Amniotic stem cell (primary cell): ENCODE measurements around the gene NLGN2.
"Not testable (repeated sequence)": the region's sequence is repeated elsewhere in the genome, so short reads cannot be mapped to it uniquely, and the experiment has no call there.

Experiments
- DNase-seq: peaks from one replicate; lab custom pipeline; 2025; lab: John Stamatoyannopoulos, UW

NLGN2 gene

DNA sequence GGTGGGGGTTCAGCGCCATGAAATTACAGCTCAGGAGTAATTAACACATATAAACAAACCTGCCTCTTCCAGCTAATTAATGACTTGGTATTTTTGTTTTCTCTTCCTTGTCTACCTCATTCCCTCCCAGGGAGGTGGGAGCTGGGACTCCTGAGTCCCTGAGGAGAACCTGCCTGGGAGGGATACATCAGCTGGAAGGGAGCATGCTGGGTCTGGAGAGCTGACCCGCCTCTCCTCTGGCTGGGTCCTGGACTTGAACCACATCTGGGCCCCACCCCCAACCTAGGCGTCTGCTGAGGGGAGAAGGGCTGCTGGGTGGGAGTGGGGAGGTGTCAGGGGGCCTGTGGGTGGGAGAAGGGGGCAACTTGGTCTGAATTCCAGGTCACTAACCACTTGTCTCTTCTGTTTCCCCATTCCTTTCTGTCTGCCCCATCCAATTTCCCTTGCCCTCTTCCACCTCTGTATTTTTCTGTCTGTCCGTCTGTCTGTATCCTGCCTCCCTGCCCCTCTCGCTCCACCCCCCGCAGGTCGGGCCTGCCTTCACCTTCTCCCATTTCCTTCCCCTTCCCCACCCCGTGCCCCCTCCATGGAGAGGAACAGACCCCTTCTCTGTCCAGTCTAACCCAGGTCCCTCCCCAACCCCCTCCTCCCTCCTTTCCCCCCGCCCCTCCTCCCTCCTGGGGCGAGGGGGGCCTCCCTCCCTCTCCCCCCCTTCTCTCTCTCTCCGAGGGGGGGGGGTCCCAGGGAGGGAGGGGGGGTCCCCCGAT, at the start of gene NLGN2:
Gene NLGN2, plus strand, starts transcription at position 361 of the 767 bp plus-strand sequence. CDS start 411 bp downstream, outside the sequence.
- DNase-seq, result no peak

DNA sequence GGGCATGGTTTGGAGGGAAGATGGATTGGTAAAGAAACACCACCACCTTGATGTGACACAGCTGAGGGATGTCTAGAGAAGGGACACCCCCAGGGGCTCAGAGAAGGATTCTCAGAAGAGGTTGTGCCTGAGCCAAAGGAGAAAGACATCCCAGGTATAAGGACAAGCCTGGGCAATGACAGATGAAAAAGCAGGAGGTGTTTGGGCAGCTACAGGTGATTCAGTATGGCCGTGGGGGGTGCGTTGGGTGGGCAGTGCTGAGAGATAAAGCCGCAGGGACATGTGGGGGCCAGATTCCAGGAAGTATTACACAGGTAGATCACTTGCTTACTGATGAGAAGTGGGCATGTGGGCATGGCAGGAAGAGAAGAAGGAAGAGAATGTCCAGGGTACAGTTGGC, 45.7 kb upstream of the NLGN2 start:
- no peak for DNase-seq

DNA sequence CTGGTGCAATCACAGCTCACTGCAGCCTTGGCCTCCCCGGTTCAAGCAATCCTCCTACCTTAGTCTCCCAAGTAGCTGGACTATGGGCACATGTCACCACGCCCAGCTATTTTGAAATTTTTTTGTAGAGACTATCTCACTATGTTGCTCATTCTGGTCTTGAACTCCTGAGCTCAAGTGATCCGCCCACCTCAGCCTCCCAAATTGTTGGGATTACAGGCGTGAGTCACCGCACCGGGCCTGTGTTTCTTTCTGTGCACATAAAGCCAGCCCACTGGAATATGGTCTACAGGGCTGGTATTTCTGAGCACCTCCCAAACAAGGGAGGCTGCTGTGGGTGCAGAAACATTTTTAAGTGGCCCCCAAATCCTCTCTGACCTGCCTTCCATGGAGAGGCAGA, 44.3 kb upstream of the NLGN2 start:
- DNase-seq, result no peak

DNA sequence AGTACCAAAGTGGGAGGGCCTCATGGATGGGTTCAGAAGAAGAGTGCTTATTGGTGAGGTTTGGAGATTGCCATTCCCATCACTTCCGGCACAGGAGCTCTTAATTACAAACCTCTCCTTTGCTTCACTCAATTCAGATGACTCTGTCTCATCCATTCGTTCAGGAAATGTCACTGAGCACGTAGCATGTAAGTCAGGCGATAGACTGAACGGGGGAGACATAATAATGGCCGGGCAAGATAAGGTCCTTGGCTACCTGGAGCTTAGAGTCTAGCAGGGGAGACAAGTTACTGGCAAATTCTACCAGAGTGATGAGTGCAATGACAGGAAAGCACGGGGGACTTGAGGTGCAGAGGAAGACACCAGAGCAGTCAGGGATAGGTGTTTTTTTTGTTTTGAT, 41.7 kb upstream of the NLGN2 start:
- DNase-seq, result not testable (repeated sequence)

DNA sequence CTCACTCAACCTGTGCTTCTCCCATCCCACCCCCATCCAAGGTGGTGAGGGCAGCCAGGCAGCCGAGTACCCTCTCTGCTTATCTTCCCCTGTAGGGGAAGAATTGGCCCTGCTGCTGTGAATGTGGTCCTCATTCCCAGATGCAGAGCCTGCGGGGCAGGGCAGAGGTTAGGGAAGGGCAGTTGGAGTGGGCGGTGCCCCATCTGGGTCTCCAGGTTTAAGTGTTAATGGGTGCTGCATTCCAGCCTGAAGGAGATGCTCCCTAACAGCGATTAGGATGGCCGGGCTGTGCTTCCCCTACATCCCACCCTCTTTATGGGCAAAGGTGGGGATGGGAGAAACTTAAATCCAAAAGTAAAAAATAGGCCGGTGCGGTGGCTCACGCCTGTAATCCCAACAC, 40.6 kb upstream of the NLGN2 start:
- DNase-seq, result no peak

DNA sequence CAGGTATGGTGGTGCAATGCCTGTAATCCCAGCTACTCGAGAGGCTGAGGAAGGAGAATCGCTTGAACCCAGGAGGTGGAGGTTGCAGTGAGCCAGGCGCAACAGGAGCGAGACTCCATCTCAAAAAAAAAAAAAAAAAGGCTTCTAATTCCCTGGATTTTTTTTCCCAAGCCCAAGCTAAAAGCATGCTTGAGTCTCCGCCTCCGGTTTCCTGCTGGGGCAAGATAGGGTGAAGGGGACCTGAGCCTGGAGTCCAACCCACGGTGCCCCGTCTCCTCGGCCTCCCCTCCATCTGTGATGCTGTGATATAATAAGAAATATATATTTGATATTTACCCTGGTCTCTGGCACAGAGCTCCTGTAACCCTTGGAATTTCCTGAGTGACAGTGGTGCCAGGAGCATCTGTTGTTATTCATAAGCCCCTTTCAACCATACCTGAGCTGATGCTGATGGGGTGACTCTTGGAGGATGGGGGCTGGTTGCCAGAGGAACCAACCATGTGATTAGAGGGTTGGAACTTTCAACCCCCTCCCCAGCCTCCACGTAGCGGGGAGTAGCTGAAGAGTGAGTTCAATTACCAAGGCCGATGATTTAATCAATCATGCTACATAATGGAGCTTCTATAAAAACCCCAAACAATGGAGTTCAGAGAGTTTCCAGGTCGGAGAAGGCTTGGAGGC, 39.6 kb upstream of the NLGN2 start:
- no peak for DNase-seq

DNA sequence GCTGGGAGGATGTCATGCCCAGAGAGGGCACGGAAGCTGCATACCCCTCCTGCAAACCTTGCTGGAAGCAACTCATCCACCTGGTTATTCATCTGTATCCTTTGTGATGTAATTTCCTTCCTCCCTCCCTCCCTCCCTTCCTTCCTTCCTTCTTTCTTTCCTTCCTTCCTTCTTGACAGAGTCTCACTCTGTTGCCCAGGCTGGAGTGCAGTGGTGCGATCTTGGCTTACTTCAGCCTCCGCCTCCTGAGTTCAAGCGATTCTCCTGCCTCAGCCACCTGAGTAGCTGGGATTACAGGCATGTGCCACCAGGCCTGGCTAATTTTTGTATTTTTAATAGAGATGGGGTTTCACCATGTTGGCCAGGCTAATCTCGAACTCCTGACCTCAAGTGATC, 39.0 kb upstream of the NLGN2 start:
- not testable (repeated sequence) for DNase-seq

DNA sequence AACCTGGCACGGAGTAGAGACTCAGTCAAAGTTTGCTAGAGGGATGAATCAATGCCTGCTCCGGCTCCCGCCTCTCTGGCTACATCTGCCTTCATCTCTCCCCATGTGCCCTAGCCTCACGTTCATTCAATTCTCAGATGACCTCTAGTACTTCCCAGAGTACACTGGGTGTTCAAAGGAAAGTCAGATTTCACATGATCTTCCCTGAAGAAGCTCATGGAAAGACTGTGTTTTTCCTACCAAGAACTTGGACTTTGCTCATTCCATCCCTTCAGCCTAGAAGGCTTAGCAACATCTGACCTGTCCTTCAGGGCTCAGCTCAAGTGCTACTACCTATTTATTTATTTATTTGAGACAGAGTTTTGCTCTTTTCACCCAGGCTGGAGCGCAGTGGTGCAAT, 37.8 kb upstream of the NLGN2 start:
- no peak for DNase-seq

DNA sequence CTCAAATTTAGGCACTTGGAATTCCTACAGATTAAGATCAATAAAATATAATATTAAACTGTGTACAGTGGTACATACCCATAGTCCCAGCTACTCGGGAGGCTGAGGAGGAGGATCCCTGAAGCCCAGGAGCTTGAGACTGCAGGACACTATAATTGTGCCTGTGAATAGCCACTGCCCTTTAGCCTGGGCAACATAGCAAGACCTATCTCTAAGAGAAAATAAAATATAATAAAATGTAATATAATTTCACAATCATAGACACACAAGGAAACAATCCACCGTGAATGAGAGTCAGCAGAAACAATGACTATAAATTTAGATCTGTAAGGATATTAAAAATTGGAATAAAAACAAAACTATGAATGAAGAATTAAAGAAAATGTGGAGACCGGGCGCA, 36.8 kb upstream of the NLGN2 start:
- no peak for DNase-seq

DNA sequence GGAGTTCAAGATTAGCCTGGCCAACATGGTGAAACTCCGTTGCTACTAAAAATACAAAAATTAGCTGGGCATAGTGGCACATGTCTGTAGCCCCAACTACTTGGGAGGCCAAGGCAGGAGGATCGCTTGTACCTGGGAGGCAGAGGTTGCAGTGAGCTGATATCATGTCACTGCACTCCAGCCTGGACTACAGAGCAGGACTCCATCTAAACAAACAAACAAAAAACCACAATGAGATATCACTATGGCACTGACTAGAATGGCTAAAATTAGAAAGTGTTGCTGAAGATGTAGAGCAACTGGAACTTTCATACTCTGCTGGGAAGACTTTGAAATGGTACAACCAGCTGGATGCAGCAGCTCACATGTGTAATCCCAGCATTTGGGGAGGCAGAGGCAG, 33.3 kb upstream of the NLGN2 start:
- no peak for DNase-seq

DNA sequence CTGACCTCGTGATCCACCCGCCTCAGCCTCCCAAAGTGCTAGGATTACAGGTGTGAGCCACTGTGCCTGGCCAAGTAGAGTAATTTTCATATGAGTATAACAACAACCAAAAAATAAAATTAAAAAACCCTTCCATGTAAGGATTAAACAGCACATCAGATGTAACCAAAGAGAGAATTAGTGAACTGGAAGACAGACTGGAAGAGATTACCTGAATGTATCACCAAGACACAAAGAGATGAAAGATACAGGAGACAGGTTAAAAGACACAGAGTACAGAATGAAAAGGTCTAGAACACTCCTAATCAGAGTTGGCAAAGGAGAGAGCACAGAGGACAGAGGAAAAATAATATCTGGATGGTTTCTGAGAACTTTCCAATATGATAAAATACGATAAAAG, 28.5 kb upstream of the NLGN2 start:
- DNase-seq, result no peak

DNA sequence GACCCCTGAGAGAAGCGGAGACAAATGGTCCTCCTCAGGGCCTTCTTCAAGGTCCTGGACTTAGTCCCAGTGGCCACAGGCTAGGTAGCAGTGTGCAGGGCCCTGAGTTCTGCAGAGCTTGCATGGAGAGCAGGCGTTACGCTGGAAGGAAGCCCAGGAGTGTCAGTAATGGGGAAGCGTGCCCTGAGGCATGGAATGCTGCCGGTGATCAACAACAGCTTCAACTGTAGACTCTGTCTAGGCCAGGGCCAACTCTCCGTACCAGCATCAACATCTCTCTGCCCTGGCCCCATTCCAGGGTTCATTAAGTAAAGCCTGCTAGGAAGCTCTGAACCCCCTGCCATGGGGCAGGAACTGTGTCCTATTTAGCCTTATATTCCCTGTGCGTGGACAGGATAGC, 27.3 kb upstream of the NLGN2 start:
- no peak for DNase-seq

DNA sequence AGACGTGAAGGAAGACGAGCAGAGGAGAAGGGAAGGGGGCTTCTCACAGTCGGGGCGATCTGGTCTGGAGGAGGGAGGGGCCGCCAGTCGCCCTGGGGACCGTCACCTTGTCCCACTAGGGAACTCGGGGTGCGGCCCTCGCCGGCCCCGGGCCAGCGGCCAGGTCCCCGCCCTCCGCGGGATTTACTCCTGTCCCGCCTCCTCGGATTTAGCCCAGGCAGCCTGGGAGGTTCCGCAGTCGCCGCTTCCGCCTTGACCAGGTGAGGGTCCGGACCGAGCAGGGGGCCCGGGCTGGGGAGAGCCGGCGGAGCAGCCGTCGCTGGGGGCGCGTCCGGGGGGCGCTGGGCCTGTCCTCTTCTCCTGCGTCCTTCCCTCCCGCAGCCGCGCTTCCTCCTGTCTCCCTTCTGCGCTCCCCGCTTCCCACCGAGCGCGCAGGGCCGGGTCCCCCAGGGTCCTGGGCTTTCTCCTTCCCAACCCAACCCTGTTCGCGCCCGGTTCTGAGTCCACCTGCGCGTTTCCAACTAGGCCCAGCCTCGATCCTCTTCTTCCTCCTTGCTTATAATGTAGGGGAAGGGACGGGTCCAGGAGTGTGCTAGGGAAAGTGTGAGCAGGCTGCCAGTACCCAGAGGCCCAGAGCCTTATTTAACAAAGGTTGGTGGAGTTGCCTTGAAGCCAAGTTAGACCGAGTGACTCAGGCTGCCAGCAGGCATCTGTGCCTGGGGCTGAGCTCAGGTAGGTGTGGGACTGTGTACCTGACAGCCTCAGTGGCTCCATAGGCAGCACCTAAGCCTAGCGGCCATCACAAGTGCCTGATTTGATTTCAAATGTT, 26.6 kb upstream of the NLGN2 start, which contains the start of gene TNK1:
Gene TNK1, plus strand, starts transcription at position 235 of the 829 bp plus-strand sequence. CDS start 1,838 bp downstream, outside the sequence.
- DNase-seq, result no peak

DNA sequence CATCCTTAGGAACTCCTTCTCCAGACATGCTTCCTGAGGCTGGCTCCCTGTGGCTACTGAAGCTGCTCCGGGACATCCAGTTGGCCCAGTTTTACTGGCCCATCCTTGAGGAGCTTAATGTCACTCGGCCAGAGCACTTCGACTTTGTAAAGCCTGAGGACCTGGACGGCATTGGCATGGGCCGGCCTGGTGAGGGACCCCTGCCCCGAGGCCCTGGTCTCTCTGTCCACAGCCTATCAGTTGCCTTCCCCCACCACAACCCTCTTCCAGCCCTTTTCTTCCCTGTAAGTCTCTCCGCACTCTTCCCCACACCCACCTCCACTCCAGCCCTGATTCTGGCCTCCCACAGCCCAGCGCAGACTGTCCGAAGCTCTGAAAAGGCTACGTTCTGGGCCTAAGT, 24.7 kb upstream of the NLGN2 start:
- DNase-seq, result no peak

DNA sequence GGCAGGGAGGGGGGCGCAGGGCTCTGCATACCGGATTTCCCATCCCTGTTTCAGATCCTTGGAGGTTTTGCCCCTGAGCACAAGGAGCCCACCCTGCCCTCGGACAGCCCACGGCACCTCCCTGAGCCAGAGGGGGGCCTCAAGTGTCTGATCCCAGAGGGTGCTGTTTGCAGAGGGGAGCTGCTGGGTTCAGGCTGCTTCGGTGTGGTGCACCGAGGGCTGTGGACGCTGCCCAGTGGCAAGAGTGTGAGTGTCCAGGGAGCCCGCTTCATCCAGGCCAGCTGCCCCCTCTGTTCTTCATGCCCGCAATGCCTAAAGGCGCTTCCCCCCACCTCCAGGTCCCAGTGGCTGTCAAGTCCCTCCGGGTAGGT, 24.3 kb upstream of the NLGN2 start:
- DNase-seq, result no peak

DNA sequence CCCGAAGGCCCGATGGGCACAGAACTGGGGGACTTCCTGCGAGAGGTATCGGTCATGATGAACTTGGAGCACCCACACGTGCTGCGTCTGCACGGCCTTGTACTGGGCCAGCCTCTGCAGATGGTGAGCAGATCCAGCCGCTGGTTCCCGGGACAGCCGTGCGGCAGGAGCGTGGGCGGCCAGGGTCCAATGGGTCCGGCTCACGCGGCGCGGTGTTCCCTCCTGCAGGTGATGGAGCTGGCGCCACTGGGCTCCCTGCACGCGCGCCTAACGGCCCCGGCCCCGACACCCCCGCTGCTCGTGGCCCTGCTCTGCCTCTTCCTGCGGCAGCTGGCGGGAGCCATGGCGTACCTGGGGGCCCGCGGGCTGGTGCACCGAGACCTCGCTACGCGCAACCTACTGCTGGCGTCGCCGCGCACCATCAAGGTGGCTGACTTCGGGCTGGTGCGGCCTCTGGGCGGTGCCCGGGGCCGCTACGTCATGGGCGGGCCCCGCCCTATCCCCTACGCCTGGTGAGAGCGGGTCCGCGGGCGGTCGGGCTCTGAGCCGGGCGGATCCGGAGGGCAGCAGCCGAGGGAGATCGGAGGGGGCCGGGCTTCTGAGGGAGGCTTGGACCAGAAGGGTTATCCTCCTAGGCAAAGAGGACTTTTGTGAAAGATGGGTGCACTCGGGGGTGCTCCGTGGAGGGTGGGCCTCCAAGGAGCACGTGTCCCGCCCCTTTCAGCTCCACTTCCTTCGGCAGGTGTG, 23.7 kb upstream of the NLGN2 start:
- no peak for DNase-seq

DNA sequence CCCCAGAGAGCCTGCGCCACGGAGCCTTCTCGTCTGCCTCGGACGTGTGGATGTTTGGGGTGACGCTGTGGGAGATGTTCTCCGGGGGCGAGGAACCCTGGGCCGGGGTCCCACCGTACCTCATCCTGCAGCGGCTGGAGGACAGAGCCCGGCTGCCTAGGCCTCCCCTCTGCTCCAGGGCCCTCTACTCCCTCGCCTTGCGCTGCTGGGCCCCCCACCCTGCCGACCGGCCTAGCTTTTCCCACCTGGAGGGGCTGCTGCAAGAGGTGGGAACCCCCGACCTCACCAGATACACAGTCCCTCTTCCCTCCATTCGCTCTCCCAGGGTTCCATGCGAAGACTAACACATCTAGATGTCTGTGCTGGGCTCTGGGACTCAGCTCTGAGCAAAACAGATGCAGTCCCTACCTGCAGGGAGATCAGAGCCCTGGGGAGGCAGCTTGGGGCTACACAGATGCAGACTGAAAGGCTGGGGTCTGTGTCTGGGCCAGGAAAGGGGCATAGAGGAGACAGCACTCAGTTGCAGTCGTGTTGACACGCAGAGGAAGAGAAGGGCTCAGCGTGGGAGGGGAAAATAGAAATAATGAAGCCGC, 23.1 kb upstream of the NLGN2 start:
- no peak for DNase-seq

DNA sequence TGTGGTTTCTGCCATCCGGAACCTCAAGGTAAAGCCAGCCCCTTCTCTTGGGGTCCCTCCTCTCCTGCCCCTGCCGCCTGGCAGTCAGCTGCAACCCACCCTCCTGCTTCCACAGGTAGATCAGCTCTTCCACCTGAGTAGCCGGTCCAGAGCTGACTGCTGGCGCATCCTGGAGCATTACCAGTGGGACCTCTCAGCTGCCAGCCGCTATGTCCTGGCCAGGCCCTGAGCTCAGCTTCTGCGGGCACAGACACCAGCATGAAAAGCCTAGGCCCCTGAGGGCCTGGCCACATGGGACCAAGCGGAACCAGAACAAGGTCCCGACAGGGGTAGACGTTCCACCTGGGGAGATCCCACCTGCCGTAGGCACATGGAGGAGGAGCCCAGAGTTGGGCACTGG, 18.8 kb upstream of the NLGN2 start:
- no peak for DNase-seq

DNA sequence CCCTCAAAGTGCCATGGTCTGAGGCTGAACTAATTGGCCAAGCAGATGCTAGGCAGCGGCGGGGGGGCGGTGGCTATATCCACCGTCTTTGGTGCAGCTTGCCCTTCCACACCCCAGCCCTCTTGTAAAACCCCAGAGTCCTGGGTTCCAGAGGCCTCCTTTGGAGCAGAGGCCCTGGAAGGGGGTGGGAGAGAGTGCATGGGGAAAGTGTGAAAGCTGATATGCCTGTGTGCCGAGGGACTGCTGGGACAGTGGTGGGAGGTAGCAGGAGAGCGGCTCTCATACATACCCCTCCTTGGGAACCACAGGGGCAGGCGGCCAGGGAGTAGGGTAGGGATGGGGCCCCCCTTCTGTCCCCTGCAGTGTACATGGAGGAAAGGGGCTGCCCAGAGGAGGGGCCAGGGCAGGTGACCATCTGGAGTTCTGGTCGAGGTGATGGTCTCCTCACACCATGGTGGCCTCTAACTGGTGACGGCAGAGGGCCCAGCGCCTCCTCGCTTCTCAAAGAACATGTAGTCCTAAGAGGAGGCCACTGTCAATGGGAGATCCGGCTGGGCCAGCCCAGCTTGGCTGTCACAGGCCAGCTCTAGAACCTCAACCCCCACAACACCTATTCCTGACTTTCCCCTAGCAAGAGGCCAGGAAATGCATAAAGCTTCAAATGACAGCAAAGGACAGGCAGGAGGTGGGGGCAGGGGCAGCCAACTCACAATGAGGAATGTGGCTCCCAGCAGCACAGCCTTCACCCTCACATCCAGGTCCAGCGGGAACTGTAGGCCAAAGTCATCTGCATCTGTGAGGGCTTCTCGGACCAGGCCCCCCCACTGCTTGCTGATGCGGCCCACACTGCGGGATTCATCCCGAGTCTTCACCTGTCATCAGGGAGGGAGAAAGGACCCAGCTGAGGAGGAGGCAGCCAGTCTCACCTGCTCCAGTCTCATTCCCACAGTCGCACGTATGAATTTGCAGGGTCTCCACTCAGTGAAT, 17.4 kb upstream of the NLGN2 start:
- no peak for DNase-seq

DNA sequence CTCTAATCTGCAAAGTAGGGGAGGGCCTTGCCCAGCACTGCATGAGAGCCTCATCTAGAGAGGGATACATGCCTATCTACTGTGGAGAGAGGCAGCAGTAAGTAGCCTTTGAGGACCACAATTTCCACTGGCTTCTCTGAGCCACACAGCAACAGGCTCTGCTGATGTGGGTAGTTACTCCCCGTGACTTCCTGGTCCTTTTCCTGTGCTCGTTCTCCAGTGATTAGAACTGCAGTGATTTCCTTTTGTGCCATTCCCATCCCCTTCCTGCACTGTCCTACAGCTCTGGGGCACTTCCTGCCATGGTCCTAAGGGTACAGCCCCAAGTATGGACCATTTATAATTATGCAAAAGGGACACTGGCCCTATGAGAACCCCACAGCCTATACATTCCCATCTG, 16.3 kb upstream of the NLGN2 start:
- DNase-seq, result no peak
